Femur (tissue), 1 donor: ENCODE measurements around the gene PPIF.
A peak's percentile ranks its signal among the peaks of the same experiment; 100 is the strongest.

Experiments
- DNase-seq: peaks from one replicate; pipeline ENCODE4 v3.0.0-alpha.2; 2017

PPIF gene

GRCh38 chr10:79314761-79315601, 32.3 kb upstream of the PPIF start:
- DNase-seq: no peak

DNA sequence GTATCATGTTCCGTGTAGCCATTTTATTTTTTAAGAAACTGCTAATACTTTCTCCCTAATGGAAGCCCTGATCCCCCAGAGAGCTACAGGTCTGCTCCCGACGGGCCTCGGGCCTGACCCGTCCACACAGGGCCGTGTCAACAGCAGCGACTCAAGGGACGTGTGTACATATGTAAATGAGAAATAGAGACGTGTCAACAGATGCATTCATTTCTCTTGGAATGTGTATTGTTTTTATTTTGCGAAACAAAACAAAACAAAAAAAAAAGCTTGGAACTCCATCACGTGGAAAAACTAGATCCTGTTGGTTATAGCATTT, 31.7 kb upstream of the PPIF start:
- DNase-seq: no peak

DNA sequence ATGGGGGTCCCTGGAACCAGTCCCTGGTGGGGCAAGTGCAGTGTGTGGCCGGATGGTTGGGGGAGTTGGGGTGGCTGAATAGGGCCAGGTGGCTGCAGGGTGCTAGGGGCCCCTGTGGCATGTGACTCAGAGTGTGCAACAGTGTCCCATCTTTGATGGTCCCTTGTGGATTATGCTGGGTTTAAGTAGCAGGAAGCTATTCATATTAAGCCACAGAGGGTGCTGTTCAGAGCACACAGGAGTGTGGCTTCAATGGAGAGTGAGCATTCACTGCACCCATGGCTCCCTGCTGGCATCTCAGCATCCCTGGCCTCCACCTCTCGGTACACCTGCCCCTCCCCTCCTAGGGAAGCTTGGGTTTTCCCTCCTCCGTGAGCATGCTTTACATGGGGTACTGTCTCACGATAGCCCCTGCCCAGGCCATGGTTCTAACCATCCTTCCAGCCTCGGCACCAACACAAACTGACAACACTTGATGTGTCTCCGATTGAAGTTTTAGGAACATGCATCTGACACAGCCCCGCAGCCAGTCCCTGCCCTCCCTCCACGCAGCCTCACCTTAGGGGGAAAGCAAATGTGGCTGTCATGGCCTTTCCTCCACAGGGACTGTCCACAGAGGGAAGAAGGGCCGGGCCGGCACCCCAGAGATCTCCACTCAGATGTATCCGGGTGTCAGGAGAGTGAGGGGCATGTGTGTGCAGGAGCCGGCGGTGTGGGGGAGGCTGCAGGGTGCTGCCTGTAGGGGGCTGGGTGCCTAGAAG, 30.4 kb upstream of the PPIF start:
- DNase-seq: no peak

- no peak for DNase-seq
Observed at GRCh38 chr10:79318369-79318768, 28.9 kb upstream of the PPIF start.

DNA sequence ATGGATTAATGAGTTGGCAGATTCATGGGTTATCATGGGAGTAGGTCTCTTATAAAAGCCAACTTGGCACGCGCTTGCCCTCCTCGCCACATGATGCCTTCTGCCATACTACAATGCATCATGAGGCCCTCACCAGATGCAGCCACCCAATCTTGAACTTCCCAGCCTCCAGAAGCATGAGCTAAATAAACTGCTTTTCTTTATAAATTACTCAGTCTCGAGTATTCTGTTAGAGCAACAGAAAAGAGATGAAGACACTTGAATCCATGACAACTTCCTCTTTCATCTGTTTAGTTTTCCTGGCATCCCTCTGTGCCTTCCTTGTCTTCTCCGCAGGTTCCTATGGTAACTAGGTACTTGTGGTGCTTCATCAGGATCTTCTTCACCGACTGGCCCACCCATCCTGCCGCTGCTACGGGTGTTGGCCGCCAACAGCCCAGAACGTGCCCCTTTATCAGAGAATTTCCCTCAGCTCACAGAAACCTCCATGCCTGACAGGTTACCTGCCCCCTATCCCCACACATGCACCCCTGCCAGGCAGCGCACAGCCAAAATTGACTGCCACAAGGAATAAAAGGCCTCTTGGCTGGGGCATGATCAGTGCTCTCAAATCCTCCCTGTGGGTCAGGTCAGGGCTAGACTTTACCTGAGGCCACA, 28.0 kb upstream of the PPIF start:
- DNase-seq: no peak

GRCh38 chr10:79320316-79320715, 27.0 kb upstream of the PPIF start:
- no peak for DNase-seq

DNA sequence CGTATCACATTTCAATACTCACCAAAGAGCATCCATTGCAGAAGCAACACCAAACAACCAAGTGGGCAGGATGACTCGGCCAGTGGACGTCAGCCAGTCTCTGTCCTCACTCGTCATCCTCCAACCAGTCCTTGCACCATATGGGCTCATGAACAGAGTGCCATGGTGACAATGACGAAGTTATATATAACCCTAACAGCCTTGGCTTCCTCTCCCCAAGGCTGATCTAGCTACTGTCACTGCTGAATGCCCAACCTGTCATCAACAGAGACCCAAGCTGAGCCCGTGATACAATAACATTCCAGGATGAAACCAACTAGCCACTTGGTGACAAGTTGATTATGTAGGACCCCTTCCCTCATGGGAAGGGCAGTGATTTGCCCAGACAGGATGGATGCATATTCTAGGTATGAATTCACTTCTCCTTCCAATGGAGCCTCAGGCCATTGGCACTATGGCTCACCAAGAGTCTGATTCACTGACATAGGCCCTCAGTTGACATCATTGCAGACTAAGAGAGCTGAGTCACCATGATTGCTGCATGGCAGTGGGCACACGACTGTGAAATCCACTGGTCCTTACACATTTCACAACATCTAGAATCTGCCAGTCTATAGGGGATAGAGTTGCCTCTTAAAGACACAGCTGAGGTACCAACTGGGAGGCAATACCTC, 26.3 kb upstream of the PPIF start:
- no peak for DNase-seq

DNA sequence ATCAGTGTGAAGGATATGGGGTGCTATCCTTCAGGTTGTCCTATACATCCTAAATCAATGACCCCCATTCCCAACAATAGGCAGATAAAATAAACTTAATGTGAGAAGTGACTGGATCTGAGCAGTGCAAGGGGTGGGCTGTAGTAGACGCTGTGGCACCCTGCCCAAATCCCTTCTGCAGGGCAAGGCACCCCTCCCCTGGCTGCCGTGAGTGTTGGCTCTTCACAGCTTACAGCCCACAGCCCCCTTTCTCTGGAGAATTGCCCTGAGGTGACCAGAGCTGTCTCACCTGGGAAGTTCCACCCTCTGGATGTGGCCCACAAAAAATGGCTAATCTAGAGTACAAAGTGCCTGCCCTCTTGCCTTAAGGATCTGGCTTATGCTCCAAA, 25.8 kb upstream of the PPIF start:
- DNase-seq: no peak

DNA sequence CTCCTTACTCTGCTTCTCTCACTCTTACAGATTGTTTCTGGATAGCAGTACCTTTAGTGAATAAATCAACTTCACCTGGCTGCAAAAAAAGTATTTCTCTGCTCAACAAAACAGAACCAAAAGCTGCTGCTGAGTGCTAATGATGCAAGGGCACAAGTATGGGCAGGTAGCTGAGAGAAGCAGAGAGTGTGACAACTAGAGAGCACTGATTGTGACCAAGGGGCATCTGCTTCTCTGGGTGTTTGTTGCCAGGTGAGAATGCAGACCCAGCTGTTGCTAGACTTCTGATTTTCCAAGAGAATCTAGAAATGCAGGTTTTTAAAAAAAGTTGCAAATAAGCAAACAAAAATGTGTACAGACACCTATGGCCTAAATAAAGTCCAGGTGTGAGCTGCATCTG, 25.3 kb upstream of the PPIF start:
- DNase-seq: no peak

DNA sequence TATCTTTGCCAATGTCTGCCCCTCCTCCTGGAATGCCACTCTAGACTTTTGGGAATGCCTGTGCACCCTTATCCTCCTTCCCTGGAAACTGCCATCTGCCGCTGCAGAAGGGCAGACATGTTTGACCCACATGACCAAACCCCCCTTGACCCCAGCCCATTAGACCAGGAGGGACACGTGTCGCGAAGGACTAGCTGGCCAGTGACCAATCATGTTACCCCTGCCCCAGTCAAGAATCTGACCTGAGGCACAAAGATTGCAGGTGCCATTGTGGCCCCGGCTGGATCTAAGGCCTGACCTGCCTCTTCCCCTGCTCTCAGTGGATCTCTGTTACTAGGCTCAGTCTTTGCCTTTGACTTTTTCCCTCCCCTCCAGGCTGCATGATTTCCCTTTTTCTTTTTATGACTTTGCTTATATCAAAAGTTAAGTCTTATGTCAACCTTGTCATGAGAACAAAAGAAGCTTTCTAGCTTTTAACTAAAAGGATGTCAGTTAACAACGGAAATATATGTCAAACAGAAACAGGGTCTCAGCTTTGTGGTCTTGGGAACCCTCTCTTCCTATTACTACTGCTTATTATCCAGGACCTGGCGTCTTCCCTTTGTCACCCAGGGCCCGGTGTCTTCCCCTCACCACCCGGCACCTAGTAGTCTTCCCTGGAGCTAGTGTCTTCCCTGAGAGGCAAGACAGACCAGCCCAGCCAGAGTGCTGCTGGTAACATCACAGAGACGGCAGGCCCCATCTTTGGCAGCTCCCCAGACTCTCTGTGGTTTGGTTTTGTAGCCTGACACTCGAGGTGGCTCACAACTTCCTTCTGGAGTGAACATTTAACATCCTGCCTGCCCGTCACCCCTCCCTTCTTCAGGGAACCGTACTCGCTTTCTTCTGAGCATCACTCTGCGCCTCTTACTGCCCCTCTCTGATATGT, 24.4 kb upstream of the PPIF start:
- DNase-seq: peak; percentile 85

DNA sequence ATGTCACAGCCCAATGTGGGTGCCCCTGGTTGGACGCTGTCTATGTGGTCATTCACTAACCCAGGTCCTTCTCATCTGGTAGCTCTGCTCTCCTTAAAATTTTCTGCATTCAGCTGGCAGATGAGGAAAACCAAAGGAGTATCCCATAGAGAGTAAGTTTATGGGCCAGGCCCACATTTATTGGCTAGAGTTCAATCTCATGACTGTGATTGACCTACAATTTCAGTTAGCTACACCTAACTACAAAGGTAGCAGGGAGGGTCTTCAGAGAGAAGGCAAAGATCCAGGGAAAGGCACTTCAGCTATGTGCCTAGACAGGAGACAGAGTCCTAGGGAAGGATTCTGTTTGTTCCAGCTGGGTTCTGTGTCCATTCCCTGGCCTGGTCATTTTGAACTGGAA, 23.7 kb upstream of the PPIF start:
- DNase-seq: no peak

DNA sequence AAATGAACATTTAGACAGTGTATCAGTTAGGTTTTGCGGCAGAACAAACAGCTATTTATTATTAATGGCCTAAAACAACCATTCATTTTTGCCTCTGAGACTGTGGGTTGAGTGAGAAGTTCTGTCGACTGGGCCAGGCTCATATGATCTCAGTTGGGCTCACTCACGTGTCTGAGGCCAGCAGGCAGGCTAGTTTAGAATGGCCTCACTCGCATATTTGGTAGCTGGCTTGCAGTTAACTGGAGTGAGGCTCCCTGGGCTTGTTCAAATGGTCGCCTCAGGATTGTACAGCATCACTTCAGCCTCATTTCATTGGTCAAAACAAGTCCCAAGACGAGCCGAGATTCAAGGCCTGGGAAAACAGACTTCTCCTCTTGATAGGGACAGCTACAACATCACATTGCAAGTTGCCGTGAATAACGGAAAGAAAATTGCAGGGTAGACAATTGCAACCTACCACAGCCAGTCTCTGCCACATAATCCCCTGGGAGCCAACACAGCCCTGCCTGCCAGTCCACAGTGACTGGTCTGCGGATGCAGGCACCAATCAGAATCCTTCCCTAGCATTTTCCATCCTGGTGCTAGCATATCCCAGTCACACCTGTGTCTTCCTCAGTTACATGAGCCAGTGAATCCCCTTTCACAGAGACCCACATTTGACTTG, 23.1 kb upstream of the PPIF start:
- no peak for DNase-seq

DNA sequence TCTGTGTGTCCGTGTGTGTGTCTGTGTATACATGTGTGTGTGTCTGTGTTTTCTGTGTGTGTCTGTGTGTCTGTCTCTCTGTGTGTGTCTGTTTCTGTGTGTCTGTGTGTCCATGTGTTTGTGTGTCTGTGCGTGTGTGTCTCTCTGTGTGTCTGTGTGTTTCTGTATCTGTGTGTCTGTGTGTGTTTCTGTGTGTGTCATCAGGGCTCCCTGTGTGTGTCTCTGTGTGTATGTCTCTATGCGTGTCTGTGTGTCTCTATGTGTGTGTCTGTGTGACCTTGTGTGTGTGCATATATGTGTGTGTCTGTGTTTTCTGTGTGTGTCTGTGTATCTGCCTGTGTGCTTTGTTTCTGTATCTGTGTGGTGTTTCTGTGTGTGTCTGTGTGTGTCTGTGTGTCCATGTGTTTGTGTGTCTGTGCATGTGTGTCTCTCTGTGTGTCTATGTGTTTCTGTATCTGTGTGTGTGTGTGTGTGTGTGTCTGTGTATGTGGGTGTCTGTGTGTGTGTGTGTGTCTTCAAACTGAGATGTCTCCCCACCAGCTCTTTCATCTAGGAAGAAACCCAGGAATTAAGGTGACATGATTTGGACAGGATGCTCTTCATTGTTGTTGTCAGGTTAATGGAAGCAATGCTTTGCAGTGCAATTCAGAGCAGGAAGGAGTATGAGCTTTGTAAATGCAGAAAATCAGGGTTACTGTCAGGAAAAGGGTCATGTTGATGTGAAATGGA, 20.7 kb upstream of the PPIF start:
- no peak for DNase-seq

DNA sequence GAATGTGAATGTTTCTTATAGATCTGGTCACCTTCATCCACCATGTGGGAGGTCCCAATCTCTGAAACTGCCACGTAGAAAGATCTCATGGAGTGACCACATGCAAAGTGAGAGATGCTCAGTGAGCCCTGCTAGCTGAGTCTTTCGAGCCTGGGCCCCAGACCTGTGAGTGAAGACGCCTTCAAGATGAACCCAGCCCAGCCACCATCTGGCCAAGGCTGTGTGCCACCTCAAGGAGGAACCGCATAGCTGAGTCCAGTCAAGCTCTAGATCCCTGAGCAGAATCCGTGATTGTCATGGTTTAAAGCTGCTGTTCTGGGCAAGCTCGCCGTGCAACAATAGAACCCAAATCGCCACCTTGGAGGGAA, 20.2 kb upstream of the PPIF start:
- DNase-seq: no peak

DNA sequence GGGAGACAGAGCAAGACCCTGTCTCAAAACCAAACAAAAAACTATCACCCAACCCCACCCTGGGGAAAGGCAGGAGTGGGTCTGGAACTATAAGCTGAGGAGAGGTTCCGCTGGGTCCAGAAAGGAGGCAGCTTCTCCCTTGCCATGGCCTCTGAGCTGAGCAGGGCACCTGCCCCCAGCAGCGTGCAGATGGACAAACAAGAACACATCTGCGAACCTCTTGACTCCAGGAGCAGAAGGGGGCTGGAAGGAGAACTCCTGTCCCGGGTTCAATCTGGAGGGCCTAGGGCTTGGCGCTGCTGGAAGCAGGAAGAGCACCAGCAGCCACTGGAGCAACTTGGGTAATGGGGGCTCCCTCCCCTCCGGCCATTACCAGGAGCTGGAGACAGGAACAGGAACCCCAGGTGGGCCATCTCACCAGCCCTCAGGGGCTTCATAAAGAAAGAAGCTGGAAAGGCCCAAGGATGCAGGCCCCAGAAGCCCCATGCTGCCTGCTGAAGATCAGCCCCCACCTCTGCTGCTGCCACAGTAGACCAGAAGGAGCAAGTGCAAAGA, 19.0 kb upstream of the PPIF start:
- DNase-seq: no peak

DNA sequence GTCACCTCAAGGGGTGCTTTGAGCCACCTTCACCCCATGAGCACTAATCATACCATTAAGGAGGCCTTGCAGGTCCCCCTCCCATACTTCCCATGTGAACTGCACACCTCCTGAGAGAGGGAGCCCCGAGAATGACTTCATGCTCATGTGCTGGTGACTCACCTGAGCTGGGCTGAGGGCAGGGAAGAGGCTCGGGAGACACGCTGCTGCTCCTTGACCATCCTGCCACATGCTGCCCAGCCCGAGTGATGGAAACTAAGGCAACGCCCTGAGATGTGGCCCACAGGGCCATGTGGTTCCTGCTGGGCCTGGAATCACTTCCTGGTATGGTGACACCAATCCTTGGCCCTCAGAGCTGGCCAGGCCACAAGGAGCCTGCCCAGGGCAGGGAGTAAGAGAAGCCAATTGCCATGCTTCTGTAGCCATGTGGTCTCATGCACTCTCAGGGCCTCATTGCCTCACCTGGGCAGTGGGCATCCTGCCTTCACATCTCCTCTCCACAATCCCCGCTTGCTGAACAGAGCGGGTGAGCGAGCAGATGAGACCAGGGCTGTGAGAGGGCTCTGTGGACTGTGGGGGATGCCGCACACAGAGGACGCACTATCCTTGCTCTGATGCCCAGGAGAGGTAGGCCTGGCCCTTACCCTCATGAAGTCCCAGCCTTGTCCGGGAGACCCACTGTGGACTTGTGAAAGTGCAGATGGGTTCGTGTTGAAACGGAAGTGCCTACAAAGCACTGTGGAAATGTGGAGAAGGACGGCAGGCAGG, 18.3 kb upstream of the PPIF start:
- no peak for DNase-seq

DNA sequence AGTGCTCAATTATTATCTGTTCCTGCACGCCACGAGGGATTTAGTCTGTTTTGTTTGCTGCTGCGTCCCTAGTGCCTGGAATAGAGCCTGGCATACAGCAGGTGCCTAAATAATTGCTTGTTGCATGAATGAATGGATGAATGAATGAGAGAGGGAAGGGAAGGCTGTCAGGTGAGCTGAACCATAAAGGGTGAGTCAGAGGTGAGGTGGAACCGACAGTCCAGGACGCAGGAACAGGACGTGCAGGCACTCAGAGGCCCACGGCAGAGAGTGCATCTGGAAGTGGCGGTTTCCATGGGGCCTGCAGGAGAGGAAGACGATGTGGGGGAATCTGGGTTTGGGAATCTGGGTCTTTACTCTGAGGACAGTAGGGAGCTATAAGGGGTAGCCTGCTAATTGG, 17.7 kb upstream of the PPIF start:
- no peak for DNase-seq

DNA sequence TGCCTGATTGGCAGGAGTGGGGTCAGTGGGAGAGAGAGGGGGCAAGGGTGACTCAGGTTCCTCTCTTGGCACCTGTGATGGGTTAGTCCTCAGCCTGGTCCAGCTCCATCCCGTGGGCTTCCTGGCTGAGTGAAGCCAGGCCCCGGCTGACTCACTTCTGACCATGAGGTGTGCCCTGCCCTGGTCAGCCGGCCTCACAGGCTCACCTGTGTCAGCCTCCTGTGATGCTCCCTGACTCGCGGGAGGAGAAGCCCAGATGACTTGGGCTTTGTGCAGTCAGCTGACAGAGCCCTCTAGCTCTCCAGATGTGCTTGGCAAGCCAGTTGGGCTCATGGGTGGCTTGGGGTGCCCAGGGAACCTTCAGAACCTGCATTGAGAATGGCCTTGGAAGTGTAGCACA, 16.0 kb upstream of the PPIF start:
- no peak for DNase-seq

- DNase-seq: no peak
Observed at GRCh38 chr10:79331709-79332108, 15.6 kb upstream of the PPIF start.
